K562 (cell line): Measurements from ENCODE around the gene NANS. TPM values are rescaled to one million over a fixed set of nuclear protein-coding genes. Genes with fewer than 3 reads are reported as not detected.

Experiments
- ESRRA ChIP-seq: fragments of 450-650 bp; IDR thresholded peaks from 2 replicates; pipeline ENCODE4 v1.6.1; 2014; ENCODE audit warnings: low read depth, mild to moderate bottlenecking, moderate library complexity, borderline replicate concordance
- FOXK1 ChIP-seq: sonication (generic); formaldehyde crosslinking; IDR thresholded peaks from 2 replicates; pipeline ENCODE4 v1.8.0; 2022; ENCODE audit warnings: missing genetic modification reagents, mild to moderate bottlenecking, borderline replicate concordance
- MYC ChIP-seq, 2 experiments: fragments of 250-450 bp in 1 of 2; sonication (Bioruptor Pico) in 1 of 2; IDR thresholded peaks; 2 replicates each; pipeline versions ENCODE4 v1.5.1 to v1.6.1; 2012 to 2021; ENCODE audit warnings: low read depth in 2 of 2, borderline replicate concordance in 1 of 2, improper control_type of control experiment in 1 of 2, low read length in 1 of 2, mild to moderate bottlenecking in 1 of 2, moderate library complexity in 1 of 2
- polyA plus RNA-seq, 8 experiments: library from polyadenylated mRNA; depleted of rRNA in 4 of 8; stranded (reverse) in 5 of 8; unstranded in 3 of 8; fragments of >200 nt; fragmentation: Nextera tagmentation in 2 of 8; fragmentation: Illumina TruSeq in 1 of 8; extraction: Ambion mirVana in 2 of 8; extraction: Trizol in 1 of 8; gene quantifications; 2 replicates each; pipeline versions ENCODE4 v1.2.1 to v1.2.3, GENCODE V29; 2011 to 2014; ENCODE audit warnings: inconsistent platforms in 1 of 8, missing spikeins in 1 of 8
- total RNA-seq, 7 experiments: library from RNA; depleted of rRNA in 6 of 7; stranded (reverse); fragments of >200 nt in 6 of 7; fragmentation: Illumina TruSeq in 2 of 7; extraction: Trizol in 2 of 7; gene quantifications; 2 replicates each; pipeline versions ENCODE4 v1.2.1 to v1.2.3, GENCODE V29; 2011 to 2021; ENCODE audit warnings: low replicate concordance in 1 of 7
- TF ChIP-seq, protein P1 (sequence below), 2 experiments: fragments of 250-450 bp in 1 of 2; fragments of 450-650 bp in 1 of 2; sonication (Bioruptor Pico) in 1 of 2; IDR thresholded peaks; 2 replicates each; pipeline versions ENCODE4 v1.6.1 to v1.8.0; 2016 to 2021; ENCODE audit warnings: mild to moderate bottlenecking in 2 of 2, moderate library complexity in 2 of 2, missing compliant biosample characterization in 1 of 2, missing genetic modification characterization in 1 of 2
- TF ChIP-seq, protein P2 (sequence below): fragments of 250-450 bp; sonication (Bioruptor Pico); IDR thresholded peaks from 2 replicates; pipeline ENCODE4 v1.4.0; 2020; ENCODE audit warnings: borderline replicate concordance
- TF ChIP-seq, protein P3 (sequence below), 2 experiments: fragments of 450-650 bp; conservative IDR thresholded peaks; 2 replicates each; pipeline ENCODE4 v1.6.1; 2017; ENCODE audit warnings: mild to moderate bottlenecking in 2 of 2, moderate library complexity in 2 of 2
- TF ChIP-seq, protein P4 (sequence below): sonication (generic); formaldehyde crosslinking; IDR thresholded peaks from 2 replicates; pipeline ENCODE4 v1.8.0; 2022; ENCODE audit warnings: mild to moderate bottlenecking, missing genetic modification reagents
- TF ChIP-seq, protein P5 (sequence below): sonication (generic); formaldehyde crosslinking; IDR thresholded peaks from 2 replicates; pipeline ENCODE4 v1.8.1; 2023; ENCODE audit warnings: mild to moderate bottlenecking, missing genetic modification reagents
- TF ChIP-seq, protein P6 (sequence below): fragments of 450-650 bp; IDR thresholded peaks from 2 replicates; pipeline ENCODE4 v1.6.1; 2016
- TF ChIP-seq, protein P7 (sequence below): fragments of 200-800 bp; sonication (Bioruptor generic); IDR thresholded peaks from 2 replicates; pipeline ENCODE4 v1.6.1; 2017; ENCODE audit warnings: missing genetic modification characterization, missing compliant biosample characterization

NANS gene
- total and polyA plus RNA-seq, 9 of the 15 experiments (the other 6 are each of a cell fraction or from before 2014, with no cell fraction given) = 37.1 to 181 (median 137) TPM

DNA sequence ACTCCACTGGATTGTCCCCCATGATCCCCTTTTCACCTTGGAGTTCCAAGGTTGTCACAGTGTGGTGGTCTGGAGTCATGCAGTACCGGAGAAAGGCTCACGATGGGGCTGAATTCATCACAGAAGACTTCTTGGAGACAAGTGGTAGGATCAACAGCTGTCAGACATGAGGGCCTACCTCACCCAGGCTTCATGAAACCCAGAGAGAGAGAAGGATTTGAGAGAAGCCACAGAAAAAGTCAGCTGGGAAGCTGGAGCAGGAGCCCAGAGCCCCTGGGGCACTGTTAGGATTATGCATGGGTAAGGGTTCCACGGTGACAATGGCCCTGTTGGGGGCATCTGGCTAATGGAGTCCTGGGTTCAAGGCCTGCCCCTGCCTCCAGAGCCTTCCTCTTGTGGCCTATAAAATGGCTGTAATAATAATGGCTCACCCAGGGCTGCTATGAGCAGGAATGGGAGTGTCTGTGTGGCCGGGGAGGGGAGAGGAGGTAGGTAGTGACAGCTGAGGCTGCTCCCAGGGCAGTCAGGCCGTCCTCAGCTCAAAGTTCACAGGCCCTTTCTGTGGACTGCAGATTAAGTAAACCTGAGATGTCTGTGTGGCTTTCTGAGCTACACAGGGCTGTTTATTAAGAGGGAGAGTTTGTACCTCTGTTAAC is 61.6 kb downstream of the NANS start (continued):
- TF ChIP-seq, protein P1, sequence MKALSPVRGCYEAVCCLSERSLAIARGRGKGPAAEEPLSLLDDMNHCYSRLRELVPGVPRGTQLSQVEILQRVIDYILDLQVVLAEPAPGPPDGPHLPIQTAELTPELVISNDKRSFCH (CRISPR knock-in tag; IDR thresholded peaks at IDR 0.05) = no peak
- TF ChIP-seq, protein P1 (tag; IDR thresholded peaks at IDR 0.05) = 0 out of 2 replicates have a peak, but pooled peaks have one; percentile 39
- TF ChIP-seq, protein P2, sequence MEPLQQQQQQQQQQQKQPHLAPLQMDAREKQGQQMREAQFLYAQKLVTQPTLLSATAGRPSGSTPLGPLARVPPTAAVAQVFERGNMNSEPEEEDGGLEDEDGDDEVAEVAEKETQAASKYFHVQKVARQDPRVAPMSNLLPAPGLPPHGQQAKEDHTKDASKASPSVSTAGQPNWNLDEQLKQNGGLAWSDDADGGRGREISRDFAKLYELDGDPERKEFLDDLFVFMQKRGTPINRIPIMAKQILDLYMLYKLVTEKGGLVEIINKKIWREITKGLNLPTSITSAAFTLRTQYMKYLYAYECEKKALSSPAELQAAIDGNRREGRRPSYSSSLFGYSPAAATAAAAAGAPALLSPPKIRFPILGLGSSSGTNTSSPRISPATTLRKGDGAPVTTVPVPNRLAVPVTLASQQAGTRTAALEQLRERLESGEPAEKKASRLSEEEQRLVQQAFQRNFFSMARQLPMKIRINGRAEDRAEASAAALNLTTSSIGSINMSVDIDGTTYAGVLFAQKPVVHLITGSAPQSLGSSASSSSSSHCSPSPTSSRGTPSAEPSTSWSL (CRISPR knock-in tag) = no peak
- TF ChIP-seq FOXK1 (CRISPR knock-in tag) (0 out of 2 replicates have a peak, but pooled peaks have one; percentile 11), ESRRA (peak; percentile 47; the same call in 1 of the 2 replicates), MYC (IDR thresholded peaks at IDR 0.05; ENCODE audit: low read depth, low read length) (0 out of 2 replicates have a peak, but pooled peaks have one; percentile 34), MYC (CRISPR knock-in tag; IDR thresholded peaks at IDR 0.05; ENCODE audit: borderline replicate concordance, low read depth) (no peak)
- TF ChIP-seq, protein P3, sequence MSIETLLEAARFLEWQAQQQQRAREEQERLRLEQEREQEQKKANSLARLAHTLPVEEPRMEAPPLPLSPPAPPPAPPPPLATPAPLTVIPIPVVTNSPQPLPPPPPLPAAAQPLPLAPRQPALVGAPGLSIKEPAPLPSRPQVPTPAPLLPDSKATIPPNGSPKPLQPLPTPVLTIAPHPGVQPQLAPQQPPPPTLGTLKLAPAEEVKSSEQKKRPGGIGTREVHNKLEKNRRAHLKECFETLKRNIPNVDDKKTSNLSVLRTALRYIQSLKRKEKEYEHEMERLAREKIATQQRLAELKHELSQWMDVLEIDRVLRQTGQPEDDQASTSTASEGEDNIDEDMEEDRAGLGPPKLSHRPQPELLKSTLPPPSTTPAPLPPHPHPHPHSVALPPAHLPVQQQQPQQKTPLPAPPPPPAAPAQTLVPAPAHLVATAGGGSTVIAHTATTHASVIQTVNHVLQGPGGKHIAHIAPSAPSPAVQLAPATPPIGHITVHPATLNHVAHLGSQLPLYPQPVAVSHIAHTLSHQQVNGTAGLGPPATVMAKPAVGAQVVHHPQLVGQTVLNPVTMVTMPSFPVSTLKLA (conservative IDR thresholded peaks at IDR 0.05) = peak in 1 of 2 experiments; percentile 47; a peak in 2 of 4 replicates
- TF ChIP-seq, protein P4, sequence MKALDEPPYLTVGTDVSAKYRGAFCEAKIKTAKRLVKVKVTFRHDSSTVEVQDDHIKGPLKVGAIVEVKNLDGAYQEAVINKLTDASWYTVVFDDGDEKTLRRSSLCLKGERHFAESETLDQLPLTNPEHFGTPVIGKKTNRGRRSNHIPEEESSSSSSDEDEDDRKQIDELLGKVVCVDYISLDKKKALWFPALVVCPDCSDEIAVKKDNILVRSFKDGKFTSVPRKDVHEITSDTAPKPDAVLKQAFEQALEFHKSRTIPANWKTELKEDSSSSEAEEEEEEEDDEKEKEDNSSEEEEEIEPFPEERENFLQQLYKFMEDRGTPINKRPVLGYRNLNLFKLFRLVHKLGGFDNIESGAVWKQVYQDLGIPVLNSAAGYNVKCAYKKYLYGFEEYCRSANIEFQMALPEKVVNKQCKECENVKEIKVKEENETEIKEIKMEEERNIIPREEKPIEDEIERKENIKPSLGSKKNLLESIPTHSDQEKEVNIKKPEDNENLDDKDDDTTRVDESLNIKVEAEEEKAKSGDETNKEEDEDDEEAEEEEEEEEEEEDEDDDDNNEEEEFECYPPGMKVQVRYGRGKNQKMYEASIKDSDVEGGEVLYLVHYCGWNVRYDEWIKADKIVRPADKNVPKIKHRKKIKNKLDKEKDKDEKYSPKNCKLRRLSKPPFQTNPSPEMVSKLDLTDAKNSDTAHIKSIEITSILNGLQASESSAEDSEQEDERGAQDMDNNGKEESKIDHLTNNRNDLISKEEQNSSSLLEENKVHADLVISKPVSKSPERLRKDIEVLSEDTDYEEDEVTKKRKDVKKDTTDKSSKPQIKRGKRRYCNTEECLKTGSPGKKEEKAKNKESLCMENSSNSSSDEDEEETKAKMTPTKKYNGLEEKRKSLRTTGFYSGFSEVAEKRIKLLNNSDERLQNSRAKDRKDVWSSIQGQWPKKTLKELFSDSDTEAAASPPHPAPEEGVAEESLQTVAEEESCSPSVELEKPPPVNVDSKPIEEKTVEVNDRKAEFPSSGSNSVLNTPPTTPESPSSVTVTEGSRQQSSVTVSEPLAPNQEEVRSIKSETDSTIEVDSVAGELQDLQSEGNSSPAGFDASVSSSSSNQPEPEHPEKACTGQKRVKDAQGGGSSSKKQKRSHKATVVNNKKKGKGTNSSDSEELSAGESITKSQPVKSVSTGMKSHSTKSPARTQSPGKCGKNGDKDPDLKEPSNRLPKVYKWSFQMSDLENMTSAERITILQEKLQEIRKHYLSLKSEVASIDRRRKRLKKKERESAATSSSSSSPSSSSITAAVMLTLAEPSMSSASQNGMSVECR (CRISPR knock-in tag) = 0 out of 2 replicates have a peak, but pooled peaks have one; percentile 14
- TF ChIP-seq, protein P5, sequence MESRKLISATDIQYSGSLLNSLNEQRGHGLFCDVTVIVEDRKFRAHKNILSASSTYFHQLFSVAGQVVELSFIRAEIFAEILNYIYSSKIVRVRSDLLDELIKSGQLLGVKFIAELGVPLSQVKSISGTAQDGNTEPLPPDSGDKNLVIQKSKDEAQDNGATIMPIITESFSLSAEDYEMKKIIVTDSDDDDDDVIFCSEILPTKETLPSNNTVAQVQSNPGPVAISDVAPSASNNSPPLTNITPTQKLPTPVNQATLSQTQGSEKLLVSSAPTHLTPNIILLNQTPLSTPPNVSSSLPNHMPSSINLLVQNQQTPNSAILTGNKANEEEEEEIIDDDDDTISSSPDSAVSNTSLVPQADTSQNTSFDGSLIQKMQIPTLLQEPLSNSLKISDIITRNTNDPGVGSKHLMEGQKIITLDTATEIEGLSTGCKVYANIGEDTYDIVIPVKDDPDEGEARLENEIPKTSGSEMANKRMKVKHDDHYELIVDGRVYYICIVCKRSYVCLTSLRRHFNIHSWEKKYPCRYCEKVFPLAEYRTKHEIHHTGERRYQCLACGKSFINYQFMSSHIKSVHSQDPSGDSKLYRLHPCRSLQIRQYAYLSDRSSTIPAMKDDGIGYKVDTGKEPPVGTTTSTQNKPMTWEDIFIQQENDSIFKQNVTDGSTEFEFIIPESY (CRISPR knock-in tag) = peak; percentile 38; the same call in 1 of the 2 replicates
- TF ChIP-seq, protein P6, sequence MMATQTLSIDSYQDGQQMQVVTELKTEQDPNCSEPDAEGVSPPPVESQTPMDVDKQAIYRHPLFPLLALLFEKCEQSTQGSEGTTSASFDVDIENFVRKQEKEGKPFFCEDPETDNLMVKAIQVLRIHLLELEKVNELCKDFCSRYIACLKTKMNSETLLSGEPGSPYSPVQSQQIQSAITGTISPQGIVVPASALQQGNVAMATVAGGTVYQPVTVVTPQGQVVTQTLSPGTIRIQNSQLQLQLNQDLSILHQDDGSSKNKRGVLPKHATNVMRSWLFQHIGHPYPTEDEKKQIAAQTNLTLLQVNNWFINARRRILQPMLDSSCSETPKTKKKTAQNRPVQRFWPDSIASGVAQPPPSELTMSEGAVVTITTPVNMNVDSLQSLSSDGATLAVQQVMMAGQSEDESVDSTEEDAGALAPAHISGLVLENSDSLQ = peak; percentile 63
- TF ChIP-seq, protein P7, sequence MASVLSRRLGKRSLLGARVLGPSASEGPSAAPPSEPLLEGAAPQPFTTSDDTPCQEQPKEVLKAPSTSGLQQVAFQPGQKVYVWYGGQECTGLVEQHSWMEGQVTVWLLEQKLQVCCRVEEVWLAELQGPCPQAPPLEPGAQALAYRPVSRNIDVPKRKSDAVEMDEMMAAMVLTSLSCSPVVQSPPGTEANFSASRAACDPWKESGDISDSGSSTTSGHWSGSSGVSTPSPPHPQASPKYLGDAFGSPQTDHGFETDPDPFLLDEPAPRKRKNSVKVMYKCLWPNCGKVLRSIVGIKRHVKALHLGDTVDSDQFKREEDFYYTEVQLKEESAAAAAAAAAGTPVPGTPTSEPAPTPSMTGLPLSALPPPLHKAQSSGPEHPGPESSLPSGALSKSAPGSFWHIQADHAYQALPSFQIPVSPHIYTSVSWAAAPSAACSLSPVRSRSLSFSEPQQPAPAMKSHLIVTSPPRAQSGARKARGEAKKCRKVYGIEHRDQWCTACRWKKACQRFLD (CRISPR knock-in tag) = 0 out of 2 replicates have a peak, but pooled peaks have one; percentile 17
